Stimulated activated CD8-positive, alpha-beta memory T cell treated with anti-CD3 and anti-CD28 coated beads, Interleukin-2, amount 100 ng/mL, for 48 hours (primary cell): Measurements from ENCODE around the gene DNMT3A.

Source experiments
- DNase-seq, 2 donors: peaks; one replicate each; pipeline ENCODE4 v3.0.0-alpha.2; 2020; ENCODE audit warnings: low read depth in 2 of 2

The DNMT3A gene

GRCh38 chr2:25240636-25241035 is 101.1 kb downstream of the DNMT3A start:
- DNase-seq, result no peak

- DNase-seq, result no peak
These were observed 102.8 kb downstream of the DNMT3A start for GRCh38 chr2:25238920-25239319.

- DNase-seq, result no peak
These were observed 104.0 kb downstream of the DNMT3A start for GRCh38 chr2:25237764-25238163.

- DNase-seq, result no peak
These were observed 105.0 kb downstream of the DNMT3A start for GRCh38 chr2:25236736-25237135.

GRCh38 chr2:25234738-25235137 is 107.0 kb downstream of the DNMT3A start:
- DNase-seq, result no peak

- no peak for DNase-seq
These were observed 107.7 kb downstream of the DNMT3A start for GRCh38 chr2:25233916-25234605.

GRCh38 chr2:25232248-25232825 is 109.4 kb downstream of the DNMT3A start:
- DNase-seq, result no peak

- DNase-seq, result no peak
These were observed 110.8 kb downstream of the DNMT3A start for GRCh38 chr2:25230948-25231311.

- DNase-seq, result no peak
These were observed 111.4 kb downstream of the DNMT3A start for GRCh38 chr2:25230198-25230947.

GRCh38 chr2:25229279-25230197 is 112.2 kb downstream of the DNMT3A start:
- DNase-seq, result no peak

- DNase-seq, result no peak
These were observed 112.9 kb downstream of the DNMT3A start for GRCh38 chr2:25228848-25229278.

- no peak for DNase-seq
These were observed 114.1 kb downstream of the DNMT3A start for GRCh38 chr2:25227576-25227975.

GRCh38 chr2:25226827-25227226 is 114.9 kb downstream of the DNMT3A start:
- DNase-seq, result no peak

- no peak for DNase-seq
These were observed 119.1 kb downstream of the DNMT3A start for GRCh38 chr2:25222477-25223121.

GRCh38 chr2:25221579-25221978 is 120.1 kb downstream of the DNMT3A start:
- no peak for DNase-seq

GRCh38 chr2:25220313-25220712 is 121.4 kb downstream of the DNMT3A start:
- DNase-seq, result no peak

GRCh38 chr2:25219621-25220020 is 122.1 kb downstream of the DNMT3A start:
- DNase-seq, result no peak

- DNase-seq, result no peak
These were observed 123.6 kb downstream of the DNMT3A start for GRCh38 chr2:25218100-25218499.

- DNase-seq, result peak; percentile 86 to 87
These were observed 125.6 kb downstream of the DNMT3A start for GRCh38 chr2:25215948-25216679.

GRCh38 chr2:25215232-25215631 is 126.5 kb downstream of the DNMT3A start:
- DNase-seq, result no peak

GRCh38 chr2:25213229-25213628 is 128.5 kb downstream of the DNMT3A start:
- no peak for DNase-seq
